ENCODE results near the gene MAGEB17.

GRCh38 chrX:16191605-16192004, 24.3 kb downstream of the MAGEB17 start:
- no peak for TF ChIP-seq CTCF (IDR thresholded peaks at IDR 0.05)
- no peak for TF ChIP-seq ZFX (IDR thresholded peaks at IDR 0.05; ENCODE audit: borderline replicate concordance)
